HG02588 (cell line): Measurements from ENCODE around the gene RNGTT.

Experiments used
- ATAC-seq: cut with Tn5 transposase; IDR thresholded peaks from one replicate; pipeline ENCODE4 v1.9.1; 2021; ENCODE audit warnings: mild to moderate bottlenecking, moderate library complexity; ENCODE audit not compliant: unreplicated experiment

The RNGTT gene

DNA sequence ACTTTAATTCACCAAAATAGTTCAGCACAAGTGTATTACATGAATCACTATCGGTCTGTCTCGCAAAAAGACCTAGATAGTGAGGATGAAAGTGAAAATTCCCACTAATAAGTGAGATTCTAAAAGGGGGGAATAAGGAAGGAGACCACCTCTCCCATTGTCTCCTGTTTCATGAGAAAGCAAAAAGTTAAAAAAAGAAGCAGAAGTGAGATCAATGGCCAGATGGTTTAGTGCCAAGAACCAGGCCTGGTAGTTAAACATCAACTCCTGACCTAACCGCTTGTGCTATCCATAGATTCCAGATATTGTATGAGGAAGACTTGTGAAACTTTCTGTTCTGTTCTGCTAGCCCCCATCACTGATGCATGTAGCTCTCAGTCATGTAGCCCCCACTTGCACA is 293.0 kb downstream of the RNGTT start:
- no peak for ATAC-seq

DNA sequence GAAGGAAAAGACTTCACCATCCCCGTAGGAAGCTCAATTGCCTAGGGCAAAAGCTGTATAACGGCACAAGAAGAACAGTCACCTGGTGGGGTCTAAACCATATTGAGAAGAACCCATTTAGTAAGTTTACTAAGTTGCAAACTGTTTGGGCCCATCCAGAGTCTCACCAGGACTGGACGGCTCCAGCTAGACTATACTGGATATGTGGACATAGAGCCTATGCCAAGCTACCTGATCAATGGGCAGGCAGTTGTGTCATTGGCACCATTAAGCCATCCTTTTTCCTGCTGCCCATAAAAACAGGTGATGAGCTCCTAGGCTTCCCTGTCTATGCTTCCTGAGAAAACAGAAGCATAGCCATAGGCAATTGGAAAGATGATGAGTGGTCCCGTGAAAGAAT is 293.9 kb downstream of the RNGTT start:
- ATAC-seq: no peak

DNA sequence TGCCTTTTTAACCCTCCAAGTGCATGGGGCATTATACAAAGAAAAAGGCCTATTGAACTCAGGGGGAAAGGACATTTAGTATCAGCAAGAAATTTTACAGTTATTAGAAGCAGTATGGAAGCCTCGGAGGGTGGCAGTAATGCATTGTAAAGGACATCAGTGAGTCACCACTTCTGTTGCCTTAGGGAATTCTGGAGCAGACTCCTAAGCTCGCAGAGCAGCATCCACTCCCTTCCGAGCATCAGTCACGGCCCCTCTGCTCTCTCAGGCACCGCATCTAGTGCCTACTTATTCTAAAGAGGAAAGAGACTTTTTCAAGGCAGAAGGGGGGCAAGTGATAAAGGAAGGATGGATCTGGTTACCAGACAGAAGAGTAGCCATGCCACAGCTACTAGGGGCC is 296.5 kb downstream of the RNGTT start:
- no peak for ATAC-seq

DNA sequence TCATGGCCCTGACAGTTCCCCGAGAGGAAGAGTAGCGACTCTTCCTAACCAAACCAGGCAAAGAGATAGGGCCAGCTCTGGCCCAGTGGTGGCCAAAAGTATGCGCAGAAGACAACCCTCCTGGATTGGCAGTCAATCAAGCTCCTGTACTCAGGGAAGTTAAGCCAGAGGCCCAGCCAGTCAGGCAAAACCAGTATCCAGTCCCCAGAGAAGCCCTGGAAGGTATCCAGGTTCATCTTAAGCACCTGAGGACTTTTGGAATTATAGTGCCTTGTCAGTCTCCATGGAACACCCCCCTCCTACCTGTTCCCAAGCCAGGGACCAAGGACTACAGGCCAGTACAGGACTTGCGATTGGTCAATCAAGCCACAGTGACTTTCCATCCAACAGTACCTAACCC is 298.3 kb downstream of the RNGTT start:
- ATAC-seq: no peak

GRCh38 chr6:88663801-88664200 is 299.6 kb downstream of the RNGTT start:
- ATAC-seq: no peak

DNA sequence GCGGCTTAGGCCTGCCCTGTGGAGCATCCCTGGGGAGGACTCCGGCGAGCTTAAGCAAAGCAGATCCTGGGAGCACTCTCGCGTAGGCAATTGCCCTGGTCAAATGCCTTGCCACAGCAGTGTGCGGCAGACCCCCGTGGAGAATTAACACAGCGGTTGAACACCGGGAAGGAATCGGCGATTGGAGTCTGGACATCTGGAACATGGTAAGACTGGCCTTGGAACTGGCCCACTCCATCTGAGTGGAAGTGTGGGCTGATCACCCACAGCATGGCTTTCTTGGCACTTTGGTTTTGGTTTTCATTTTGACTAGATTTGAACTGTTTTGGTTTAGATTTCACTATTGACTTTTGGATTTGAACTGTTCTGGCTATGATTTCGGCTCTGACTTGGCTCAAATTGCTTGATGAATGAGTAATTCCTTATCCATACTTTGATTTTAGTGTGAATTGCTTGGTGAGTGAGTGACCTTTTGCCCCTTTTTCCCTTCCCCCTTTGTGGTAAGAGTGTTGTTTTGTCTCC is 300.7 kb downstream of the RNGTT start:
- ATAC-seq: peak; percentile 41

- peak; percentile 66 for ATAC-seq
Measured at GRCh38 chr6:88662163-88662580, 301.2 kb downstream of the RNGTT start.

DNA sequence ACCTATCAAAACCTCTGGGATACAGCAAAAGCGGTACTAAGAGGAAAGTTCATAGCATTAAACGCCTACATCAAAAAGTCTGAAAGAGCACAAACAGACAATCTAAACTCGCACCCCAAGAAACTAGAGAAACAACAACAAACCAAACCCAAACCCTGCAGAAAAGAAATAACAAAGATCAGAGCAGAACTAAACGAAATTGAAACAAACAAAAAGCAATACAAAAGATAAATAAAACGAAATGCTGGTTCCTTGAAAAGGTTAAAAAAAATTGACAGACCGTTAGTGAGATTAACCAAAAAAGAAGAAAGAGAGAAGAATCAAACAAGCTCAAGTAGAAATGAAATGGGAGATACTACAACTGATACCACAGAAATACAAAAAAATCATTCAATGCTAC is 302.3 kb downstream of the RNGTT start:
- ATAC-seq: no peak

GRCh38 chr6:88655586-88655985 is 307.8 kb downstream of the RNGTT start:
- no peak for ATAC-seq

GRCh38 chr6:88653936-88654335 is 309.5 kb downstream of the RNGTT start:
- no peak for ATAC-seq

- ATAC-seq: no peak
Measured at GRCh38 chr6:88651400-88651799, 312.0 kb downstream of the RNGTT start.

GRCh38 chr6:88650979-88651378 is 312.4 kb downstream of the RNGTT start:
- no peak for ATAC-seq

DNA sequence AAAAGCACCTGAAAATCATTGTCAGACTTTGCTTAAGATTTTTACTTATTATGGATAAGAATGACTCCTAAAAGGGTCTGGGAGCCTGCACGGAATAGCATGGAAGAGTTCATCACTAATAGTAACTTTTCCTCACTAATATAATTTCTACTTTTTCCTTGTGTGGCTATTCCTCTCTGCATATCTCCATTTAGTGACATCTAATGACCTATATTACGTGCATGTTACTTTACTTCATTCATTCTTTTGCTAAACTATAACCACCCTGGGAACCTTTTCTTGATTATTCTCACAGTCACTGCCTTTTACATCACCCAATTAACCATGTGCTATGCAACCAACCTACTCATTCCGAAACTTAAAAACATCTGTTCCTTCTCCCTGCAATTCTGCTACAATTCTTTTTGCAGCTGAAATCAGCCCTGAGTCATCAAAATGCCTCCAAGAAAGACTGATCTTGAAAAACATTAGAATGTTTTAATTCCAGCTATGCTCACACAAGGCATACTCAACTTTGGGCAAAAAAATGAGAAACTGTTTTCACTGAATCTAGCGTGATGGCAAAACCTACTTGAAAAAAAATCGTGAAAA is 313.3 kb downstream of the RNGTT start:
- peak; percentile 97 for ATAC-seq

DNA sequence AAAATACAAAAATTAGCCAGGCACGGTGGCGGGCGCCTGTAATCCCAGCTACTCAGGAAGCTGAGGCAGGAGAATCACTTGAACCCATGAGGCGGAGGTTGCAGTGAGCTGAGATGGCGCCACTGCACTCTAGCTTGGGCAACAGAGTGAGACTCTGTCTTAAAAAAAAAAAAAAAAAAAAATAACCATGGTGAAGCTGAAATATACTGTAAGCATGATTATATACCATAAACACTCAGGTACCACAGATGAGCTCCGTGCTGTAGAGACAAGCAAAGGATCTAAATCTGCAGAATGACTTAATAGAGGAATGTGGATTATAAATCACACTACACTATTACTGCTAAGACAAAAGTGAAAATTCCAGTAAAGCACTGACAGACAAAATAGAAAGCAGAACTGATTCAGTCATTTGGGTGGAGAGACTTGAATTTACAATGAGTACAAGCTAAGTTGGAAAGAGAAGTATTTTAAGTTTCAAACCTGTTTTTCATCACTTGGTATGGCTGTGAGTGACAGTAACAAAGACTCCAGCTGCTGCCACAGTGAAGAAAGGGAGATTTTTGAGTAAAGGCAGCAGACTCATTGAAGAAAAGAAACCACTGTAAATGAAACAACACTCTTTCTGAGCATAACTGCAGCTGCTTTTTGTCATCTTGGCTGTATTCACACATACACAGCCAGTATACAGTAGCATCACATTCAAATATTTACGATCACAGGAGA is 322.1 kb downstream of the RNGTT start:
- peak; percentile 97 for ATAC-seq

GRCh38 chr6:88637761-88638545 is 325.5 kb downstream of the RNGTT start:
- no peak for ATAC-seq

DNA sequence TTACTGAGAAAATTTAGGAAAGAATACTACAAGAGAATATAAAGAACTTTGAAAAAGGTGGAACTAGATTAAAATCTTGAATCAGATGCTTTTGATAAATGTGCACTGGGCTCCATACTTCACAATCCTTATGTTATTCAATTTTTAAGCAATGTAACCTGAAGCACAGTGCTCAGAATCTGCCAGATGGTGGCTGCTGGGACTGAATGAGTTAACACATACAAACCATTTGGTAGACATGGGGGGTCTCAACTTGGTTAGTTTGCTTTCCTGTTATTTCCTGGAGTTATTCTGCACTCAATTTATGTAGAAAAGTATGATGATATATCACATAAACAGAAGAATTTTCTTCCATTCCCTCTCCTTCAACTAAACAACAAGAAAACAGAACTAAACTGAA is 326.5 kb downstream of the RNGTT start:
- no peak for ATAC-seq

- no peak for ATAC-seq
Measured at GRCh38 chr6:88633782-88634181, 329.6 kb downstream of the RNGTT start.

GRCh38 chr6:88631830-88632229 is 331.6 kb downstream of the RNGTT start:
- no peak for ATAC-seq

DNA sequence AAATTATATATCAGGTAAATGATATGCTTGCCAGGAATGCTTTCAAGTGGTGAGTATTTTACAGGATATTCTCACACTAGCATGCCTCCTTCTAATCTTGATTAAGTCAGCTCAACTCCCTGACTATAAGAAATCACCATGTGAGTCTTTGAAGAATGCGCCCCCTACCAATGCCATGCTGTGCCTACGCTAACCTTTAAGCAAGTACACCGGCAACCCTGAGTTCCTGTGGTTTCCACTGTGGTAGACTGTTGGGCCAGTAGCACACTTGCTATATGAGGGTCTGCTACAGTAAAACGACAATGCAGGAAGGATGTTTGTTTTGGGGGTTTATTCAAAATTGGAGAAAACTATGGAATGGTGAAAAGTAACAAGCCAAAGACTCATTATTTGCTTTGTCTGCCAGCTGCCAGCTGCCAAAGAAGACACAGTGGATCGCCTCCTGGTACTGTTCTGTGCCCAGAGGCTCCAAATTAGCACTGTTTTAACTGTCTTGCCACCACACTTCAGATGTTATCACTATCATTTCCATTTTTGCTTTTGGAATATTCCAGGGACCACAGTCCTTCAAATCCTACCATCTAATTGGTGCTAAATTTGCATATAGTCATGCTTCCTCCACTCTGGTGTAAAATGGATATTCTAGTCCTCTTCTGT is 333.5 kb downstream of the RNGTT start:
- ATAC-seq: no peak

GRCh38 chr6:88626460-88626859 is 337.0 kb downstream of the RNGTT start:
- ATAC-seq: no peak

GRCh38 chr6:88623531-88623930 is 339.9 kb downstream of the RNGTT start:
- no peak for ATAC-seq
